HFFc6 (cell line): Measurements from ENCODE around the gene GPR153. TPM values are rescaled to one million over a fixed set of nuclear protein-coding genes. Genes with fewer than 3 reads are reported as not detected.

Experiments
- DNase-seq: peaks from one replicate; pipeline ENCODE4 v3.0.0-alpha.2; 2018
- H3K27ac Mint-ChIP-seq: 2 replicates; pipeline ENCODE4 v1.8.0; 2020; ENCODE audit warnings: mild to moderate bottlenecking, mixed read lengths
- H3K27me3 Mint-ChIP-seq: 2 replicates; pipeline ENCODE4 v1.8.0; 2021; ENCODE audit warnings: mild to moderate bottlenecking, moderate library complexity, mixed read lengths; ENCODE audit not compliant: insufficient read depth
- H3K36me3 Mint-ChIP-seq: 2 replicates; pipeline ENCODE4 v1.8.0; 2021; ENCODE audit warnings: low read depth, mixed read lengths
- H3K4me1 Mint-ChIP-seq: 2 replicates; pipeline ENCODE4 v1.8.0; 2020; ENCODE audit warnings: low read depth, mixed read lengths
- H3K4me3 Mint-ChIP-seq: 2 replicates; pipeline ENCODE4 v1.8.0; 2020; ENCODE audit warnings: mild to moderate bottlenecking, moderate library complexity, mixed read lengths
- H3K9me3 Mint-ChIP-seq: 2 replicates; pipeline ENCODE4 v1.8.0; 2020; ENCODE audit warnings: mild to moderate bottlenecking, mixed read lengths
- total RNA-seq, 6 experiments: library from RNA; stranded (reverse); fragmentation: NEBNext Ultra II Directional; extraction: Animal tissue kit (Norgen Biotek cat#: 25700); gene quantifications; 2 replicates in 1 of 6; 3 replicates in 5 of 6; pipeline ENCODE4 v1.2.3, GENCODE V29; 2021
- TF ChIP-seq, protein P1 (sequence below): fragments of 200-600 bp; sonication (generic); IDR thresholded peaks from 2 replicates; pipeline ENCODE4 v1.5.0; 2021; ENCODE audit warnings: antibody characterized with exemption, mild to moderate bottlenecking

The GPR153 gene
- total RNA-seq, 6 experiments from 2014 or later = 6.0 to 7.9 (median 7.2) TPM

- no peak for DNase-seq
- Mint-ChIP-seq H3K36me3 (no peaks in the 10 kb centered on the region), H3K4me1 (peaks cover 12% of the 10 kb centered on the region), H3K9me3 (no peaks in the 10 kb centered on the region), H3K27me3 (peaks cover 25% of the 10 kb centered on the region), H3K4me3 (no peak within 1 kb of the TSS), H3K27ac (no peak within 1 kb of the TSS)
- TF ChIP-seq, protein P1, sequence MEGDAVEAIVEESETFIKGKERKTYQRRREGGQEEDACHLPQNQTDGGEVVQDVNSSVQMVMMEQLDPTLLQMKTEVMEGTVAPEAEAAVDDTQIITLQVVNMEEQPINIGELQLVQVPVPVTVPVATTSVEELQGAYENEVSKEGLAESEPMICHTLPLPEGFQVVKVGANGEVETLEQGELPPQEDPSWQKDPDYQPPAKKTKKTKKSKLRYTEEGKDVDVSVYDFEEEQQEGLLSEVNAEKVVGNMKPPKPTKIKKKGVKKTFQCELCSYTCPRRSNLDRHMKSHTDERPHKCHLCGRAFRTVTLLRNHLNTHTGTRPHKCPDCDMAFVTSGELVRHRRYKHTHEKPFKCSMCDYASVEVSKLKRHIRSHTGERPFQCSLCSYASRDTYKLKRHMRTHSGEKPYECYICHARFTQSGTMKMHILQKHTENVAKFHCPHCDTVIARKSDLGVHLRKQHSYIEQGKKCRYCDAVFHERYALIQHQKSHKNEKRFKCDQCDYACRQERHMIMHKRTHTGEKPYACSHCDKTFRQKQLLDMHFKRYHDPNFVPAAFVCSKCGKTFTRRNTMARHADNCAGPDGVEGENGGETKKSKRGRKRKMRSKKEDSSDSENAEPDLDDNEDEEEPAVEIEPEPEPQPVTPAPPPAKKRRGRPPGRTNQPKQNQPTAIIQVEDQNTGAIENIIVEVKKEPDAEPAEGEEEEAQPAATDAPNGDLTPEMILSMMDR = no peak
These were observed 16.9 kb downstream of the GPR153 start, which contains the start of gene HES3 for GRCh38 chr1:6243993-6244392. Gene HES3 (plus strand): TSS chr1:6244179. CDS start chr1:6244366, 187 bp downstream.

- H3K27me3 Mint-ChIP-seq = peaks cover 24% of the 10 kb centered on the region
- TF ChIP-seq, protein P1 = no peak
- DNase-seq = no peak
- no peaks in the 10 kb centered on the region for H3K36me3 Mint-ChIP-seq
- peaks cover 12% of the 10 kb centered on the region for H3K4me1 Mint-ChIP-seq
- H3K9me3 Mint-ChIP-seq = no peaks in the 10 kb centered on the region
- H3K4me3 Mint-ChIP-seq = no peak overlapping the region
- H3K27ac Mint-ChIP-seq = no peak overlapping the region
These were observed 17.7 kb downstream of the GPR153 start for GRCh38 chr1:6243053-6243834.

- DNase-seq = no peak
- no peak overlapping the region for H3K4me3 Mint-ChIP-seq
- no peaks in the 10 kb centered on the region for H3K36me3 Mint-ChIP-seq
These were observed 18.8 kb downstream of the GPR153 start for GRCh38 chr1:6241887-6242740.

GRCh38 chr1:6241107-6241886, 19.6 kb downstream of the GPR153 start:
- H3K36me3 Mint-ChIP-seq = no peaks in the 10 kb centered on the region
- H3K27ac Mint-ChIP-seq = no peak overlapping the region
- no peak for DNase-seq
- H3K27me3 Mint-ChIP-seq = peaks cover 20% of the 10 kb centered on the region
- TF ChIP-seq, protein P1 = no peak
- H3K4me1 Mint-ChIP-seq = peaks cover 6% of the 10 kb centered on the region
- no peaks in the 10 kb centered on the region for H3K9me3 Mint-ChIP-seq
- H3K4me3 Mint-ChIP-seq = no peak overlapping the region

More at GRCh38 chr1:6241887-6242740, 18.8 kb downstream of the GPR153 start:
- TF ChIP-seq, protein P1 = no peak
- H3K4me1 Mint-ChIP-seq = peaks cover 12% of the 10 kb centered on the region
- H3K27ac Mint-ChIP-seq = no peak overlapping the region
- no peaks in the 10 kb centered on the region for H3K9me3 Mint-ChIP-seq
- peaks cover 24% of the 10 kb centered on the region for H3K27me3 Mint-ChIP-seq
